Embryonic facial prominence (tissue), 1 donor: Measurements from ENCODE around the gene ASB11.
A peak's percentile ranks its signal among the peaks of the same experiment; 100 is the strongest.
"Not testable (repeated sequence)": the region's sequence is repeated elsewhere in the genome, so short reads cannot be mapped to it uniquely, and the experiment has no call there.

ENCODE experiments used
- DNase-seq: peaks from one replicate; pipeline ENCODE4 v3.0.0-alpha.2; 2016; ENCODE audit errors: extremely low spot score

The ASB11 gene

DNA sequence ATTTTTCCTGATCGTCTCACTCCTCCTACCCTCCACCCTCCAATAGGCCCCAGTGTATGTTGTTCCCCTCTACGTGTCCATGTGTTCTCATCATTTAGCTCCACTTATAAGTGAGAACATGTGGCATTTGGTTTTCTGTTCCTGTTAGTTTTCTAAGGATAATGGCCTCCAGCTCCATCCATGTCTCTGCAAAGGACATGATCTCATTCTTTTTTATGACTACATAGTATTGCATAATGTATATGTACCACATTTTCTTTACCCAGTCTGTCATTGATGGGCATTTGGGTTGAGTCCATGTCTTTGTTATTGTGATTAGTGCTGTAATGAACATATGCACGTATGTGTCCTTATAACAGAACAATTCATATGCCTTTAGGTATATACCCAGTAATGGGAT, 9.5 kb downstream of the ASB11 start:
- not testable (repeated sequence) for DNase-seq

DNA sequence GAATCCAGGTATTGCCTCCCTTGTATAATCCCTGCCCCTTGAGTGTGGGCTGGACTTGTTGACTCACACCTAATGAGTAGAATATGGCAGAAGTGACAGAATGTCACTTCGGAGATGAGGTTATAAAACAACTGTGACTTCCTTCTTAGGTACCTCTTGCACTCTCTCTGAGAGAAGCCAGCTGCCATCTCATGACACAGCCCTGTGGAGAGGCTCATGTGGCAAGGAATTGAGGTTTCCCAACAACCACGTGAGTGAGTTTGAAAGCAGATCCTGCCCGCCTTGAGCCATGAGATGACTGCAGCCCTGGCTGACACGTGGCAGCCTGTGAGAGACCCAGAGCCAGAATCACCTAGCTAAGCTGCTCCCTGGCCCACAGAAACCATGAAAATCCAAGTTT, 13.5 kb downstream of the ASB11 start:
- no peak for DNase-seq

DNA sequence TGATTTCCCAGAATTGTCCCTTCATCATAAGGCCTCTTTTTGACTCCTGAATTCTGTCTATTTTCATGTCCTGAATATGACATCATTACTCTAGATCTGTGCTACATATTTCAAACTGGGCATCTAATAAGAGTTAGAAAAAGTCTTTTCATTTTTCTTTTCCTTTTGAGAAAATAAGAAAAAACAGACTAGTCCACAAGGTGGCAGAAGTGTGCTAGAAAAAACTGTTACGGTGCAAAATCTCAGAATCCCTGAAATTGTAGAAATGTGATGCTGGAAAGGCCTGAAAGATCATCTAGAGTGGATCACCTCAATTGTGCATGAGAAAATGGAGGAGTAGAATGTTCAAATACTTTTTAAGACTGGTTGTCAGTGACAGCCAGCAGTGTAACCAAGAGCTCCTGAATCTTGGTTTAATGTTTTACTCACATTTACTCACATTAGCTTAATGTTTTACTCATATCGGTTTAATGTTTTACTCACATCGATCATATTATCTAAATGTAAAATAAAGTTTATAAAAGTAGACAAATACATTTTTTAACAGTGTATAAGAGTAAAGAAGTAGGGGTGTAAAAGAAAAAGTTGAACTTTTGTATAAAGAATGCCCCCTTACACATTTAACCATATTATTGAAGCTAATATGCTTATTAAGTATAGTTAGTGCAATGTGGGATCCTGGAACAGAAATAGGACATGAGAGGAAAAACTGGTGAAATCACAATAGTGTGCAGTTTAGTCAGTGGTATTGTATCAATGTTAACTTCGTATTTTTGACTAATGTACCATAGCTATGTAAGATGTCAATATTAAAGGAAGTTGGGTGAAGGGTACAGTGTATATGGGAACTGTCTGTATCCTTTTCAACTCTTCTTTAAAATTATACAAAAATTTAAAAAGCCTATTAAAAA, 15.2 kb downstream of the ASB11 start:
- no peak for DNase-seq

DNA sequence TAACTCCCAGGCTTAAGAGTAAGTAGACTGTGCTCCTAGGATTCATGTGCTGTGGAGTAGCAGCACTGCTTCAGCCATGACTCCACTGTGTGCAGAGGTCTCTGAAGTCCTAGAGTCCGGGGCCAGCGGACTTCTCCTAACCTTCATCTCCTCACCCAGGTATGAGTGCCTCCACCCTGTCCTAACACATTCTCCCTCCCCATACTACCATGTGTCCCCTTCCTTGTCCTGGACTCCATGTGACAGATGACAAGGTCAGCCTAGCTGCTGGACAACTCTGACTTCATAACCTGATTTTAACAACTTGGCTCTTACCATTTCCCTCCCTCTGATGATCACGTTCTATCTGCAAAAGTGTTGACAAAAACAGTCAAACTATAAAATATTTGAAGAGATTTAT, 16.7 kb downstream of the ASB11 start:
- DNase-seq: no peak

DNA sequence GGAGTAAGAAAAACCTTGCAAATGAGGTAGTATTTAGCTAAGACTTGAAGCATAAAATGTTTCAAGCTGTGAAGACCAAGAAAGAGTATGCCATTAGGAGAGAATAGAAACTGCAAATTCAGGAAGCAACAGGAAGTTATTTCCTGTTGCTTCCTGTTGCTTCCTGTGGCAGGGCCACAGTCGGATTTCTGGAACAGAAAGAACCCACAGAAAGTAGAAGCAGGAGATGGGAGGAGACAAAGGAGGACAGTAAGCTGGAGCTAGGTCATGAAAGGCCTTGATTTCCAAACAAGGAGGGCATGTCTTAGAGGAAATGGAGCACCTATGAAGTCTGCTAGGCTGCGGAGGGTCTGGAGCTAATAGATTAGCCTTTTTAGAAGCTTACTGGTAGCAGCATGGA, 17.2 kb downstream of the ASB11 start:
- no peak for DNase-seq

DNA sequence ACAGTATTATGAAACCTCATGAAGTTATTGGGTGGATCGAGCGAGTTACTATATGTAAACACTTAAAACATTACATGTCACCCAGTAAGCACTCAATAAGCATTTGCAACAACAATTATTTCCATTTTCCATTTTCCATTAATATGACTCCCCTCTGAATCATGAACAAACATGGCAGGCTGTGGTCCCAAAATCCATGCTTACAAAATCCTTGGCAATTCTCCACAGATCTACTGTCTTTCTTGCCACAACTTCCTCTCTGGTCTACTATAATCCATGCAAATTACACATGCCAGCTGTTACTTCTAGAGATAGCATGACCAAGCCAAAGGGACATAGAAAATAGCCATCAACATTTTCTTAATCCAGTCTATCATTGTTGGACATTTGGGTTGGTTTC, 22.0 kb downstream of the ASB11 start:
- no peak for DNase-seq

DNA sequence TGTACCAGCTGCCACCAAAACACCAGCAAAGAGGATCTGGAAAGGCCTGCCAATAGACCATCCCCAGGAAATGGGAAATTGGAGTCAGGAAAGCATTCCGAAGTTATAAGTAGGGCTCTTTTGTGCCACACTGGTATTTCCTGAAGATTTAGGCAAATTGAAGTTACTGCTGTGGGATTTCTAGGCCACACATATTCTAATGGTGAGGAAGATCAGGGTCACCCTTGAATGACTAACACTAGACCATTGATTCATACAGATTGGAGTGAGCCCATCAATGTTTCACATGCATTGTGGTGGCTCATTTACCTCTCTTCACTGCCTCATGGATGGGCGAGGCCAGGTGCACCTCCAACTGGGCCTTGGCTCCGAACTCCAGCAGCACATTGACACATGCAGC, 22.6 kb downstream of the ASB11 start:
- DNase-seq: no peak

DNA sequence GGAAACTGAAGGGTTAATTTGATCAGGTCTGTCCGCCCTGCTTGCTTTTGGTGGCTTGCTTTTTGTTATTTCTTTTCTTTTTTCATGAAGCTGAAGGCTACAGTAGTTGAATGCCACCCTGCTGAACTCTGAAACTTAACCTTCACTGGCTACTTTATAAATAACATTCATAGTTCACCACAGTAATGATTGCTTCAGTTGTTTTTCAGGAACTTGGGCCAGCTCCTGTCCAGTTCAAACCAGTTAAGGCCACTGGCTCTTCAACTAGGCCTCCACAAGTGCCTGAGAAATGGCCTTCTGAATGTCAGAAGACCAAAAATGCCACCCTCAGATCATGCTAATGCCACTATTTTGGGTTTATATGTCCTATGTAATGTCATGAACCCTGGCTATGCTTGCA, 37.8 kb downstream of the ASB11 start:
- no peak for DNase-seq

DNA sequence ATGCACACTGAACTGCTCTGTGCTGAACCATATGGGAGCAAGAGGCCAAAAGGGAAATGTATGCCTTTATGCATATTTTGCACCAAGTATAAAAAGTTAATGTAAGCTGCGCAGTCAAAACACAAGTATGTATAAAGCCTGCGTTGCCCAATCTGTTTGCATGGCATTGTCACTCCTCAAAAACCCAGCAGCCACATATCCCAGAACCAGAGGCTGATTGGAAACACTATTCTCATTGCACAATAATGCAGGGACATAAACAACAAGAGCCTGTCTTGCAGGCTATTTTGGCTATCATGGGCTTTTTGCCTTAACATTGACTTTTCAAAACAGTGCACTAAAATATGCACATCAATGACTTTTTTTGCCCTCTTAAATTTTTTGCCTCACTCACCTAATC, 40.5 kb downstream of the ASB11 start:
- DNase-seq: no peak

DNA sequence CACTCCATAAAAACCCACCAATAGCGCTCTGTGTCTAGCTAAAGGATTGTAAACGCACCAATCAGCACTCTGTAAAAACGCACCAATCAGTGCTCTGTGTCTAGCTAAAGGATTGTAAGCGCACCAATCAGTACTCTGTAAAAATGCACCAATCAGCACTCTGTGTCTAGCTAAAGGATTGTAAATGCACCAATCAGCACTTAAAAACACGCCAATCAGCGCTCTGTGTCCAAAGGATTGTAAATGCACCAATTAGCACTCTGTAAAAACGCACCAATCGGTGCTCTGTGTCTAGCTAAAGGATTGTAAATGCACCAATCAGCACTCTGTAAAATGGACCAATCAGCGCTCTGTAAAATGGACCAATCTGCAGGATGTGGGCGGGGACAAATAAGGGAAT, 42.2 kb downstream of the ASB11 start:
- not testable (repeated sequence) for DNase-seq

DNA sequence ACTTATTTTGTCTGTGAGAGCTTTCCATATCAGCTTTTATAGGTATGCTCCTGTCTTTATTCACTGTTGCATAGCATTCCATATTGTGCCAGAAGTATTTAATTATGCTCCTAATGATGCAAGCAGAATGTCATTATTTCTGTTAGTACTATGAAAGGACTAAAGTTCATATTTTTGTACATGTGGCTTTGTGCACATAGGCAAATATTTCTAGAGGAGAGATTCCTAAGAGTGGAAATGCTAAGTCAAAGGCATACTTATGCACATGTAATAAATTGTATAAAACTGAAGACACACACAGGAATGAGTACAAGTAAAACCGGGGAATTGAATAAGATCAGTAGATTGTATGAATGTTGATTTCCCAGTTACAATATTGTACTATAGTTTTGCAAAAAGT, 43.7 kb downstream of the ASB11 start:
- no peak for DNase-seq

DNA sequence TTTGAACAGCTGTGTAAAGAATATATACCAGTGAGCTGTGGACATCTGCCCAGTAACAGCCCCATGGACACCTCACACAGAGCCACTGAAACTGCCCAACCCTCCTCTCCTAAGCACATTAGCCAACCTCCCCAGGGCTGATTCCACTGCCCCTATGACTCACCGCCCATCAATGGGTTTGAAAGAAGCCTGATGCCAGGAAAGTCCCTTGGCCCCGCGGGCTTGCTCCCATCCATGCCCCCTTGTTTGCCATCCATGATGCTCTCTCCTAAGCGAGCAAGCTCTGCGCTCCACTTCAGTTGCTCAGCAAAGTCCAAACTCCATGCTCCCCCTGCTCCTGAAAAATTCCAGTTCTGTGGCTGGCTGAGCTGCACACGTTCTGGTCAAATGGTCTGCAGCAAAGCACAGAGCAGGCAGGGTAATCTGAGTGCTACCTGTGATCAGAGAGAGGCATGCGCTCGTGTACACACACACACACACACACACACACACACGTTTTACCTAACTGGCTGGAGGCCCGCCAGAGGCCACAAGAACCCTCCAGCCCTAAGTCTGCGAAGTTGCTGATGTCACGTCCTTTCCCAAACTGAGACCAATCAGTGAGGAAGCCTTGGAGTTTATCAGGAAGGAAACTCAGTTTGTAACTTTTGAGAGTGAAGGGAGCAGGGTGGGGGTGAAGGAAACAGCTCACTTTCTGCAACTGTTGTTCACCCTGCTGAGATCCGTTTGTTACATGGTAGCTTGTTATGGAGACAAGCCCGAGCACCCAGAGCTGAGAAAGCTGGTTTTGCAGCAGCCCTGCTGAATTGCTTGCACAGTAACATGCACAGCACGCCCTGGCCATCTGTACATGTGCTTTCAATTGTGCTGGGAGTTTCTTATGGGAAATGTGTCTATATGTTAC, 45.6 kb downstream of the ASB11 start, which contains the start of gene ASB9:
TSS of gene ASB9 (minus strand) at position 466 of the 904 bp plus-strand sequence. CDS start at position 257, 209 bp downstream.
- peak; percentile 9 for DNase-seq

DNA sequence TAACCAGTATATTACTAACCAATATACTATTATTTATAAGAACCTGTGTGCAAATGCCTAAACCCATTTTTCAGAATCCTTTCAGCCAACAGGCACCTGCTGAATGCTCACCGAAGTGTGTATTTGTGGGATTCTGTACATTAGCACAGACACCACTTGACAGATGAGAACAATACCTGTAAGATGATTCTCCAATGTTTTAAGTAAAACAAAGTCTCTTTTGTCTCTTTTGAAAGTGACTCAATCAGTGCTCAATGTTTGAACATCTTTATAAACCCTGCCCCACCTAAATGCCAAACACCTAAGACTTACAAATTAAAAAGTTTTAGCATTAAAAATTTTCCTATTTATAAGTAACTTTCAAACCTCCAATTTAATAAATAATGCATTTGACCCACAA, 46.3 kb downstream of the ASB11 start:
- DNase-seq: no peak

DNA sequence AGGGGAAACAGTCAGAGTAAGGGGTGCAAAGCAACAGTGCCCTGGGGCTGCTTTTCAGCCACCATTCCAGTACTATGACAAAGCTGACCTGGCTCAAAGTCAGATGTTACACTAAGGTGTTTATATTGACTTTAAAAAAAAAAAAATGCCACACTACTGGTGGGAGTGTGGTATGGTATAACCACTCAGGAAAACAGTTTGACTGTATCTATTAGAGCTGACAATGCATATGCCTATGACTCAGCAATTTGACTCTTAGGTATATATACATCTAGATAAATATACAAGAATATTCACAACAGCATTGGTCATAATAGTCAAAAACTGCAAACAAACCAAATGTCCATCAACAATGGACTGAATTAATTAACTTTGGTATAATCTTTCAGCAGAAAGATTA, 60.6 kb downstream of the ASB11 start:
- no peak for DNase-seq

DNA sequence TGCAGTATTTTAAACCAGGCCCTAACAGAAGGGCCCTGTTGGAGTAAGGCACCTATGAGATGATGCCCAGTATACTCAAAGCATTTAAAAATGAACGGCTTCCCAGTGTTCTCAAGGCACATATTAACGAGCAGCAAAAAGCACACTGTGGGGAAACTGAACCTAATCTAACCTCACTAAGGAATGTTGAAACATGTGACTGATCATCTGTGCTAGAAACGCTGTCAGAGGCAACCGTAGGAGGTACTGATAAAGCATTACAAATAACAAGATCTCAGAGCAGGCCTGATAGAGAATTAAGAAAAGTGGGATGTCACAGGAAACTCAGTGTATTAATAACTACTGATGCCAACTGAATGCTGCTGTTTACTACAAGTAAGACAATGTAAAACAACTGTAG, 69.5 kb downstream of the ASB11 start:
- DNase-seq: no peak

DNA sequence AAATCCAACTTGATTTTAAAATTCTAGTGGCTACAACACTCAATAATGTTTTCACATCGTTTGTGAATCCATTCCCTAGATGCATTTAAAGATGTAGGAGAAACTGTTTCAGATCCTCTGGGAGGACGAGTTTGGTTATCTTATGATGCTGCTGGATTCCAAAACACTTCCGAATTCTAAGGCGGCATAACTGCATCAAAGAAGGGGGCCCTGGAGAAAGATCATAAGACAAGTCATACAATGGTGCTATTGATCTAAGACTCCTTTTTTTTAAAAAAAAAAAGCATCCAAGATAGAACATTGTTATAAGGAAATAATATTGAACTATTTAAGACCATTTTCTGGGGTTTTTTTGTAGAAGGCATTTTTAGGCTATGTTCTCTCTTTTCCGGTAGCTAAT, 71.0 kb downstream of the ASB11 start:
- DNase-seq: no peak

DNA sequence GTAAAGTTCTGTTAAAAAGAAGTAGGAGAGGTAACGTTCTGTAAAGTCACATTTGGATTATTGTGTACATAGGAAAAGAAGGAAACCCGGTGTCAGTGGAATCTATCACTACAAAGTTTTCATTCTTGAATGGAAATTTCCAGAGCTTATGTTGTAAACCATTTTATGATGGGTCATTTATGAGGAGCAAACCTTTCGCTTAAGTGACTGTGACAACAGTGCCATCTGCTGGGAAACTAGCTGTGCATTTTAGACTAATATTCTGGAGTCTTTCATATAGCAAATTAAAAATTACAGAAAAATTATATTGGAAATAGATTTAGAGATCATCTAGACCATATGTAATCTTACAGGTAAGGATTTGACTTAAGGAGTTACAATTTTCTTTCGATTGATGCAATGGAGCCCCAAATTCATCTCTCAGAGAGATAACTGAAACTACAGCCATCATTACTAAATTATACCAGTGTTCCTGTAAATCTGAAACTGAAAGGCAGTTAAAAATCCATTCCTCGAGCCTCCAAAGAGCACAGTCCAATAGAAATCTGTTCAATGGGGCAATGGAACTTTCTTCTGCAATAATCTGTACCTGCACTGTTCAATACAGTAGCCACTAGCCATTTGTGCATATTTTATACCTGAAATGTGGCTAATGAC, 72.4 kb downstream of the ASB11 start:
- no peak for DNase-seq

DNA sequence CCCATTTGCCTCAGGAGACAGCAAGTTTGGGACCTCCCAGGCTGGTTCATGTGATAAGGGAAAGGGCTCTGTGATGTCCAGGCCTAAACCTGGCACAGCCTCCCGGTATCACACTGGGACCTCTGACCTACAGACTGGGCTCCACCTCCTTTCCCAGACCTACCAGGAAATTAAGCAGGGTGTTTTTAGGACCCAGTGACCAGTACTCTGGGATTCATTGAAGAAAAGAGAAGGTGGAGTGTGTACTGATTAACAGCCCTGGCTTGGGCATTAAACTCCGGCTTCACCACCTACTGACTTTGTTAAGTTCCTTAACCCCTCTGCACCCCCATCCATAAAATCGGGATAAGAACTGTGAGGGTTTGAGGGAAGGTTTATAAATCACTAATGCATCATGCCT, 74.1 kb downstream of the ASB11 start:
- DNase-seq: no peak

DNA sequence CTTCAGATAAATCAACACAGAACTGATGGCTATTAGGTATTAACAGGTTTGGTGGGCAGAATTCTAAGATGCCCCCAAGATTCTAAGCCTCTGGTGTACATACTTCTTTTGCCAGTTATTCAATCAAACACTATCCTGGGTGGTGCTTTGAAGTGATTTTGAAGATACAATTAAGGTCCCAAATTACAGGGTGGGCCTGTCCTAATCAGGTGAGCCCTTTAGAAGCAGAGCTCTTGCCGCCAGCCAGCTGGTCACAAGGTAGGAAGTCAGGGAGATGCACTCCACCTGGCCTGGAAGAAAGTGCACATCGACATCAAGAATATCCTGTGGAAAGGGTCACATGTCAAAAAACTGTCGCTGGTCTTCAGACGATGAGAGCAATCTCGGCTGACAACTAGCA, 75.0 kb downstream of the ASB11 start:
- DNase-seq: no peak

DNA sequence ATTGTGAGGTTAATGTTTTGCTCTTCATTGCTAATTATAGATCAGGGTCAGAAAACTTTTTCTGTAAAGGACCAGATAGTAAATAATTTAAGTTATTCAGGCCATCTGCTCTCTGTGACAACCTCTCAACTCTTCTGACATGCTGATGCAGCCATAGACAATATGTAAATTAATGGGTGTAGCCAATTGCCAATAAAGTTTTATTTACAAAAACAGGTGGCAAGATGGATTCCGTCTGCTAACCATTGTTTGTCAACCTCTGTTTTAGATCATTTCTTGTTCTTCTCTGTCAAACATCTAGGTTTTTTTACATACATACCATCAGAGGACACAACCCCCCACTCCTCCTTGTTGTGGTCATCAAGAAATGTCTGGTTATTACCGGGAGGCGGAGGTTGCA, 79.3 kb downstream of the ASB11 start:
- DNase-seq: no peak

DNA sequence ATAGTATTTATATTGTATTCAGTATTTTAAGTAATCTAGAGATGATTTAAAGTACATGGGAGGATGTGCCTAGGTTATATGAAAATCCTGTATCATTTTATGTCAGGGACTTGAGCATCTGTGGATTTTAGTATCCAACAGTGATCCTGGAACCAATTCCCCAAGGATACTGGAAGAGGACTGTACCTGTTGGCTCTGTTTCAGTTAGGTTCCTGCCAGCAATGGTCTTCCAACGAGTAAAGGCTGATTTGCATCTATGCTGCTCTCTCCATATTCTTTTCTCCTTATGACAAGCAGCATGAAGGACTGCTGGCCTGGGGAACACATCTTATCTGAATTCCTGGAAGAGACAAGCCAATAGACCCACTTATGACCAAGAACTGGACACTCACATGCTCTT, 80.4 kb downstream of the ASB11 start:
- DNase-seq: no peak

DNA sequence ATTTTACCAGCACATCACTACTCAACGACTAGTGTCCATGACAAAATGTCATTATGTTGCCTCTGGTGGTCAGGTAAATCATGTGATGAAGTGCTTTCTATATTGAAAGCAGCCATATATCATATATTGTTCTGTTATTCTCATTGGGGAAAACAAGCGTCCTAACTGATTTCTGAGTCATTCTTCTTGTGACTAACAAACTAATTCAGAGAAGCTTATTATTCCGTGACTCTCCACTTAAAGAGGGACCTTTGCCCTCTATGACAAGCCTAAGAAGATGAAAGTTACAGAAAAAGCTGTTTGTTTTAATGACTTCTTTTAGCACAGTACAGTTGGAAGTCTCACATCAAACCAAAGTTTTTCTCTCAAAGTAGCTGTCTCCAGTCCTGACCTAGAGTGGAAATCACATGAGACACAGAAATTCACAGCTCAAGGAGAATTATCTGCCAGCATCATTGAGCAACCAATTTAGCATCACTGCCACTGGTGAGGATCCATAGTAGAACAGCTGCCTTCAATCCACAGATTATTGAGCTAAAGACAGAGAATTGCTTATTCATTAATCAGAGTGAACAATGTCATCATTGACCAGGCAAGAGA, 81.9 kb downstream of the ASB11 start:
- no peak for DNase-seq
